ENCODE measurements around the gene GUCY2C.

DNA sequence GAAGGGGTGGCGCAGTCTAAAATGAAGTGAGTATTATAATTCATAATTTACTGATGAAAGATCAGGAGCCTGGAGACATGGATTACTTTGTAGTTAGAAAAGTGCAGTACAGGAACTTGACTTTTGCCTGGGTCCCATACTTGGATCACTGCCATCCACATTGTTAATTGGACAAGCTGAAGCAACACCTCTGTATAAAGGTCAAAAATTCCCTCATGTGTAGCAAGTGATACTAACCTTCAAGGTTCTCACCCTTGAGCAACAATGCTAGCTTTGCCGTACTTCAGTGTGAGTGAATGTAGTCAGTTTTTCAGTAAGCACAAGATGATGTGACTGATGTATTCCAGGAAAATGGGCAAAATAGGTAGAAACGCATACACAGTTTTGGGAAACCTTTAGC, 84.1 kb downstream of the GUCY2C start:
- TF ChIP-seq, protein P1, sequence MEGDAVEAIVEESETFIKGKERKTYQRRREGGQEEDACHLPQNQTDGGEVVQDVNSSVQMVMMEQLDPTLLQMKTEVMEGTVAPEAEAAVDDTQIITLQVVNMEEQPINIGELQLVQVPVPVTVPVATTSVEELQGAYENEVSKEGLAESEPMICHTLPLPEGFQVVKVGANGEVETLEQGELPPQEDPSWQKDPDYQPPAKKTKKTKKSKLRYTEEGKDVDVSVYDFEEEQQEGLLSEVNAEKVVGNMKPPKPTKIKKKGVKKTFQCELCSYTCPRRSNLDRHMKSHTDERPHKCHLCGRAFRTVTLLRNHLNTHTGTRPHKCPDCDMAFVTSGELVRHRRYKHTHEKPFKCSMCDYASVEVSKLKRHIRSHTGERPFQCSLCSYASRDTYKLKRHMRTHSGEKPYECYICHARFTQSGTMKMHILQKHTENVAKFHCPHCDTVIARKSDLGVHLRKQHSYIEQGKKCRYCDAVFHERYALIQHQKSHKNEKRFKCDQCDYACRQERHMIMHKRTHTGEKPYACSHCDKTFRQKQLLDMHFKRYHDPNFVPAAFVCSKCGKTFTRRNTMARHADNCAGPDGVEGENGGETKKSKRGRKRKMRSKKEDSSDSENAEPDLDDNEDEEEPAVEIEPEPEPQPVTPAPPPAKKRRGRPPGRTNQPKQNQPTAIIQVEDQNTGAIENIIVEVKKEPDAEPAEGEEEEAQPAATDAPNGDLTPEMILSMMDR (conservative IDR thresholded peaks at IDR 0.05; ENCODE audit: low read depth, low read length): no peak
- no peak for TF ChIP-seq EZH2phosphoT487 (IDR thresholded peaks at IDR 0.05; ENCODE audit: borderline replicate concordance, low read length)
- TF ChIP-seq EZH2 (IDR thresholded peaks at IDR 0.05; ENCODE audit: low read length, unreplicated experiment): no peak
